GM19467 (cell line): ENCODE data around the gene LIPC.

ENCODE experiments used
- ATAC-seq: cut with Tn5 transposase; IDR thresholded peaks from one replicate; pipeline ENCODE4 v1.9.1; 2021; ENCODE audit warnings: mild to moderate bottlenecking, moderate library complexity; ENCODE audit not compliant: unreplicated experiment

The LIPC gene

GRCh38 chr15:58405865-58406264, 25.9 kb upstream of the LIPC start:
- ATAC-seq: no peak

- ATAC-seq: no peak
Measured at GRCh38 chr15:58406811-58407210, 25.0 kb upstream of the LIPC start.

GRCh38 chr15:58407236-58407775, 24.5 kb upstream of the LIPC start:
- no peak for ATAC-seq

- no peak for ATAC-seq
Measured at GRCh38 chr15:58407778-58408177, 24.0 kb upstream of the LIPC start.

GRCh38 chr15:58409861-58410260, 21.9 kb upstream of the LIPC start:
- no peak for ATAC-seq

- ATAC-seq: no peak
Measured at GRCh38 chr15:58410353-58410752, 21.4 kb upstream of the LIPC start.

GRCh38 chr15:58413253-58413652, 18.5 kb upstream of the LIPC start:
- ATAC-seq: no peak

- no peak for ATAC-seq
Measured at GRCh38 chr15:58415636-58416035, 16.2 kb upstream of the LIPC start.

- no peak for ATAC-seq
Measured at GRCh38 chr15:58416963-58417362, 14.8 kb upstream of the LIPC start.

- ATAC-seq: no peak
Measured at GRCh38 chr15:58418135-58418534, 13.7 kb upstream of the LIPC start.

- ATAC-seq: no peak
Measured at GRCh38 chr15:58419803-58420524, 11.8 kb upstream of the LIPC start.

- no peak for ATAC-seq
Measured at GRCh38 chr15:58420579-58421043, 11.2 kb upstream of the LIPC start.

- no peak for ATAC-seq
Measured at GRCh38 chr15:58423205-58423604, 8.6 kb upstream of the LIPC start.

GRCh38 chr15:58423831-58424608, 7.8 kb upstream of the LIPC start:
- no peak for ATAC-seq

GRCh38 chr15:58424722-58425121, 7.1 kb upstream of the LIPC start:
- no peak for ATAC-seq

- no peak for ATAC-seq
Measured at GRCh38 chr15:58425185-58425584, 6.6 kb upstream of the LIPC start.

GRCh38 chr15:58425834-58426233, 6.0 kb upstream of the LIPC start:
- ATAC-seq: no peak

- no peak for ATAC-seq
Measured at GRCh38 chr15:58426501-58426900, 5.3 kb upstream of the LIPC start.

GRCh38 chr15:58427987-58428386, 3.8 kb upstream of the LIPC start:
- no peak for ATAC-seq

GRCh38 chr15:58430224-58430787, 1.5 kb upstream of the LIPC start:
- ATAC-seq: no peak

GRCh38 chr15:58432401-58432800, 610 bp downstream of the LIPC start:
- no peak for ATAC-seq
